C4-2B (cell line): ENCODE results near the gene FRMD7.

Experiments used
- ZFX ChIP-seq: fragments of 450-650 bp; IDR thresholded peaks from 2 replicates; pipeline ENCODE4 v1.6.1; 2017
- TF ChIP-seq, protein P1 (sequence below): fragments of 450-650 bp; conservative IDR thresholded peaks from 2 replicates; pipeline ENCODE4 v1.5.1; 2017; ENCODE audit warnings: mild to moderate bottlenecking

DNA sequence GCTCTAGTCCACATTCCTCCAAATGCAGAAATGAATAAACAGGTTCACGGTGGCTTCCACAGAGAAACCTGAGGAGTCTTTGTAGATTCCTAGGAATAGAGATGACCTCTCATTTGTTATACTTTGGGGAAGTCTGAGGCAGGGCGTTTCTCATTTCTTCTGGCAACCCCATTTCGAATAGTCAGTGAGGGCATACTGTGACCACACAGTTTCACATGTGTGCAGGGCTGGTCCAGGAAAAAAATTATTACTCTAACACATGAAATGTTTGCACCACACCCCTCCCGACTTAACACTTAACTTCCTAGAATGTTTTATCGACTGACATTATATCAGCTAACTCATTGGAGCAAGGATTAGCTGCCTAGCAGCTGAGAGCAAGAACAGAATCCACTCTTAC lies 12.0 kb downstream of the FRMD7 start:
- TF ChIP-seq, protein P1, sequence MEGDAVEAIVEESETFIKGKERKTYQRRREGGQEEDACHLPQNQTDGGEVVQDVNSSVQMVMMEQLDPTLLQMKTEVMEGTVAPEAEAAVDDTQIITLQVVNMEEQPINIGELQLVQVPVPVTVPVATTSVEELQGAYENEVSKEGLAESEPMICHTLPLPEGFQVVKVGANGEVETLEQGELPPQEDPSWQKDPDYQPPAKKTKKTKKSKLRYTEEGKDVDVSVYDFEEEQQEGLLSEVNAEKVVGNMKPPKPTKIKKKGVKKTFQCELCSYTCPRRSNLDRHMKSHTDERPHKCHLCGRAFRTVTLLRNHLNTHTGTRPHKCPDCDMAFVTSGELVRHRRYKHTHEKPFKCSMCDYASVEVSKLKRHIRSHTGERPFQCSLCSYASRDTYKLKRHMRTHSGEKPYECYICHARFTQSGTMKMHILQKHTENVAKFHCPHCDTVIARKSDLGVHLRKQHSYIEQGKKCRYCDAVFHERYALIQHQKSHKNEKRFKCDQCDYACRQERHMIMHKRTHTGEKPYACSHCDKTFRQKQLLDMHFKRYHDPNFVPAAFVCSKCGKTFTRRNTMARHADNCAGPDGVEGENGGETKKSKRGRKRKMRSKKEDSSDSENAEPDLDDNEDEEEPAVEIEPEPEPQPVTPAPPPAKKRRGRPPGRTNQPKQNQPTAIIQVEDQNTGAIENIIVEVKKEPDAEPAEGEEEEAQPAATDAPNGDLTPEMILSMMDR, result no peak
- no peak for TF ChIP-seq ZFX
